Measurements from ENCODE around the gene IQGAP2.

Gene IQGAP2

DNA sequence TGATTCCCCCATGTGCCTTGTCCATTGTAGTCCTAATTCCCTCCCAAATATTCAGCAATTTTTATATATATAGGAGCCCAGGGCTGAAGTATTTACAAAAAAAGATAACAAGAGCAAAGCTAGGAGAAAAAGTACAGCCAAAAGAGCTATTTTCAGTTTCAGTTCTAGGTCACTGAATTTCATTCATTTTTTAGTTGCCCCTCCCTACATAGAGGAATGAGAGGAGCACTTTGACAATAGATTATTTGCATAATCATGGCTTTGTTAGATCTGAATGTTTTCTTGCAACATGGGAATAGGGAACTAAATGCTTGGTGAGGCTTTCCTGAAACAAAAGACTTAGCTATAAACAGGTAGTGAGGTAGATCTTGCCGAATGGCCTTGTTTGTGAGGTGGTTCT, 235.4 kb downstream of the IQGAP2 start:
- H3K9me3 Mint-ChIP-seq, result no peaks in the 10 kb centered on the region
- no peaks in the 10 kb centered on the region for H3K27me3 Mint-ChIP-seq
- peaks cover 7% of the 10 kb centered on the region for H3K4me1 Mint-ChIP-seq
- peaks cover 31% of the 10 kb centered on the region for H3K36me3 Mint-ChIP-seq
- H3K27ac Mint-ChIP-seq, result peak overlapping the region; percentile 63
- H3K4me3 Mint-ChIP-seq, result no peak overlapping the region

GRCh38 chr5:76641514-76642120, 238.5 kb downstream of the IQGAP2 start:
- H3K27me3 Mint-ChIP-seq, result no peaks in the 10 kb centered on the region
- H3K9me3 Mint-ChIP-seq, result no peaks in the 10 kb centered on the region
- H3K4me1 Mint-ChIP-seq, result peaks cover 7% of the 10 kb centered on the region
- no peak overlapping the region for H3K4me3 Mint-ChIP-seq
- no peak overlapping the region for H3K27ac Mint-ChIP-seq
- H3K36me3 Mint-ChIP-seq, result peaks cover 32% of the 10 kb centered on the region

DNA sequence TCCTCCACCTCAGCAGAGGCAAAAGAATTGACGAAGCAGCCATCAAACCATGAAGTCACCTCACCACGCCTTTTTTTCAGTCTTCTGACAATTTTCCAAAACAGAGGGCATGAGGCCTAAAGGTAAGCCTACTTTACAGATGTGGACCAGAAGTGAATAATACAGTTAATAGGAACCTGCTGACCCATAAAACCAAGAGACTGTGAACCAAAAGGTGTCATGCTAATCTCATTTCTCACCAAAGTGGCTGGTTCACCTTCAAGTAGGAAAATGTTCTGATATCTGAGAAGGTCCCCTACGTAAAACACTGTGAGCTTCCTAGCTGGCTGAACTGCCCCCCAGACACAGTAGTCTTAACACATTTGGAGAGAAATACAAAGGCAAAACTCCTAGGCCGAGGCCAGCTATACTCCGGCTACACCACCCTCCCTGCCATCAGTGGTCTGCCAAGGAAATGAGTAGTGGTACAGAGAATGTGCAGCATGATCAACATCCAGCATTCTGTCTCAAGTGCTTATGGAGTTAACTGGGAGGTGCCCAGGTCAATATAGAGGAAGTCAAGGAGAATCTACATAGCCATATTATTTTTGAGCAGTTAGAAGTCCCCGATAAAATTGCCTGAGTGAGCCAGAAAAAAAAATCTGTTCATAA, 239.4 kb downstream of the IQGAP2 start:
- Mint-ChIP-seq H3K9me3 (no peaks in the 10 kb centered on the region), H3K27ac (no peak overlapping the region), H3K4me3 (no peak overlapping the region), H3K4me1 (peaks cover 7% of the 10 kb centered on the region), H3K27me3 (no peaks in the 10 kb centered on the region), H3K36me3 (peaks cover 35% of the 10 kb centered on the region)

GRCh38 chr5:76643371-76643770, 240.3 kb downstream of the IQGAP2 start:
- no peaks in the 10 kb centered on the region for H3K27me3 Mint-ChIP-seq
- peaks cover 44% of the 10 kb centered on the region for H3K36me3 Mint-ChIP-seq
- peaks cover 7% of the 10 kb centered on the region for H3K4me1 Mint-ChIP-seq
- no peak overlapping the region for H3K27ac Mint-ChIP-seq
- H3K4me3 Mint-ChIP-seq, result no peak overlapping the region
- peaks cover 3% of the 10 kb centered on the region for H3K9me3 Mint-ChIP-seq

- no peaks in the 10 kb centered on the region for H3K4me1 Mint-ChIP-seq
These were observed 246.1 kb downstream of the IQGAP2 start for GRCh38 chr5:76649140-76649539.

DNA sequence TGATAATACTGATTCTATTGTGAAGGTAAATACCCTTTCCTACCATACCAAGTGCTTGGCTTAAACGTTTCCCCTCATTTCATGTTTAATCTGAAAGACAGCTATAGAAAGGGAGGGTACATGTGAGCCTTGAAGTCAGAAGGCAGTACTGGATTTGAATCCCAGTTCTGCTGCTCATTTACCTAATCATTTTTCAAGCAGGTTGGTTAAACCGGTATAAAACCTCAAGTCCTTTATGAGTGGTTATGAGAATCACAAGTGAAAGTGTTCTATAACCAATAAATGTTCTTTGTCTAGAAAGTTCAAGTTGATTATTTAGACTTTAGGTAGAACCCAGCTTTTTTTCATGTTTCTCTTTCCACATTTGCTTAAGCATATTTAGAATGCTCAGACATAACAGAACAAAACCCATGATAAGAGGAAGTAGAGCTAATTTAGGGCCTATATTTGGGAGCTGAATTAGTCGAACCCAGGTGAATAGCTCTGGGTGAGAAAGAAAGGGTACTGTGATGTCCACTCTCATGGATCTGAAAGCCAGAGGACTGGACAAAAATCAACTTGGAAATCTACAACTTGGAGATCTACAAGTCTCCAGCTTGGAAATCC, 249.8 kb downstream of the IQGAP2 start:
- Mint-ChIP-seq H3K36me3 (peaks cover 29% of the 10 kb centered on the region), H3K4me3 (no peak overlapping the region), H3K4me1 (no peaks in the 10 kb centered on the region), H3K9me3 (peaks cover 12% of the 10 kb centered on the region), H3K27me3 (no peaks in the 10 kb centered on the region), H3K27ac (no peak overlapping the region)

More at GRCh38 chr5:76649140-76649539, 246.1 kb downstream of the IQGAP2 start:
- no peak overlapping the region for H3K4me3 Mint-ChIP-seq
- peaks cover 42% of the 10 kb centered on the region for H3K36me3 Mint-ChIP-seq
- H3K9me3 Mint-ChIP-seq, result peaks cover 12% of the 10 kb centered on the region
- no peak overlapping the region for H3K27ac Mint-ChIP-seq
- no peaks in the 10 kb centered on the region for H3K27me3 Mint-ChIP-seq

GRCh38 chr5:76657091-76657490, 254.0 kb downstream of the IQGAP2 start:
- no peak overlapping the region for H3K27ac Mint-ChIP-seq
- H3K4me3 Mint-ChIP-seq, result no peak overlapping the region
- peaks cover 19% of the 10 kb centered on the region for H3K36me3 Mint-ChIP-seq
- no peaks in the 10 kb centered on the region for H3K27me3 Mint-ChIP-seq
- H3K9me3 Mint-ChIP-seq, result no peaks in the 10 kb centered on the region
- H3K4me1 Mint-ChIP-seq, result no peaks in the 10 kb centered on the region

DNA sequence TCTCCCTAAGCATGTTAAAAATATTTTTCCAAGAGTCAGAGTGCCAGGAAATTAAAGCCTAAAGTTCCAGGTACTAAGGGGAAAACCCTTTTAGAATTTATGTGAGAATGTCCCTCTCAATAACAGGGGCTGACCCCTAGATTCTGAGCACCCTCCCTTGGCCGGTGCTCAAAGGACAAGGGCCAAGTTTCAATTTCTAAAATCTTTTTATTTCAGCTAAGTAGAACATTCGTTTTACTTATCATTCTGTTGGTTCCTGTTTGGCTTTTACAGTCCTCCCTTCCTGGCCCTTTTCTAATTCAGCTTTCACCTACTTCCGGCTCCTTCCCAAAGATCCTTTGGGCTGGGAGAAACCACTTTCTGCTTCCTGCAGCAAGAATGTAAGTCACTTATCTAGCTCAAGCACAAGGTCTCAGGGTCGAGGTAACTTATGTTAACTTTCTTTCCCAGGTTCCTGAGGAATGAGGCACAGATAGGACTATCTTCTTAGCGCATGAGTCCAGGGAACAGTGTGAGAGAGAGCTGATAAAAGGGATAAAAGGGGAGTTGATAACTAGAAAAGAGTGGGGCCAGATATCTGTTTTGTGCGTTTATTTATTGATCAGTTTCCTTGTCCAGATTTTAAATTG, 254.7 kb downstream of the IQGAP2 start:
- Mint-ChIP-seq H3K27me3 (no peaks in the 10 kb centered on the region), H3K36me3 (peaks cover 22% of the 10 kb centered on the region), H3K4me3 (no peak overlapping the region), H3K27ac (no peak overlapping the region), H3K9me3 (no peaks in the 10 kb centered on the region), H3K4me1 (no peaks in the 10 kb centered on the region)

DNA sequence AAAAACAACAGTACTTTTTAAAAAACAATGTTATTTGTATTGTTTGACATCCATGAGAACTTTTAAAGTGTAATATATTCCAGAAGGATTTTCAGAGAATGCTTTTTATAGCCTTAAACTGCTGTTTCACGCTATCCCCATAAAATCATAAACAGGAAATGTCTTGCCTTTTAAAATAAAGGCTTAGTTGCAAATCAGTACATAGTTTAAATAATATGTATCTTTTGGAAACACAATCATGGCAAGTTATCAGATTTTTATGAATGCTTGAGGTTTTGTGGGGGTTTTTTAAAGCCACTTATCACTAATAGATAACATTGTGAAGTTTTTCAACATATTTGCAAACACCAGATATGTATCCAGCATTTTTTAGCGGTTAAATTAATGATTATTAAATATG, 257.3 kb downstream of the IQGAP2 start:
- Mint-ChIP-seq H3K9me3 (no peaks in the 10 kb centered on the region), H3K27ac (no peak overlapping the region), H3K36me3 (peaks cover 24% of the 10 kb centered on the region), H3K4me3 (no peak overlapping the region), H3K4me1 (no peaks in the 10 kb centered on the region), H3K27me3 (no peaks in the 10 kb centered on the region)

GRCh38 chr5:76662521-76662920, 259.4 kb downstream of the IQGAP2 start:
- H3K36me3 Mint-ChIP-seq, result peaks cover 25% of the 10 kb centered on the region
- no peak overlapping the region for H3K27ac Mint-ChIP-seq
- no peaks in the 10 kb centered on the region for H3K4me1 Mint-ChIP-seq
- no peak overlapping the region for H3K4me3 Mint-ChIP-seq
- H3K27me3 Mint-ChIP-seq, result no peaks in the 10 kb centered on the region
- H3K9me3 Mint-ChIP-seq, result no peaks in the 10 kb centered on the region

DNA sequence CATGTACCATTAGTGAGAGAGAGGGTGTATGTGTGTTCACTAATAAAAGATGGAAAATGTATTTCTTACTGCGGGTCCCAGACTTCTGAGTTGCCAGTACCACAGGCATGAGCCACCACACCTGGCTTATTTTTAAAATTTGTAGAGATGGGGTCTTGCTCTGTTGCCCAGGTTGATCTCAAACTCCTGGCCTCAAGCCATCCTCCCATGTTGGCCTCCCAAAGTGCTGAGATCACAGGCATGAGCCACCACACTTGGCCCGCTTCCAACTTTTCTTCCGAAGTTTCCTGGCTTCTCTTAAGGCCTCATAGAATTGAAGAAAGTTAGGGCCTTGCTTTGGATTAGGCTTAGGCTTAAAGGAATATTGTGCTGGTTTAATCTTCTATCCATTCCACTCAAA, 260.5 kb downstream of the IQGAP2 start:
- no peaks in the 10 kb centered on the region for H3K4me1 Mint-ChIP-seq
- no peak overlapping the region for H3K27ac Mint-ChIP-seq
- H3K27me3 Mint-ChIP-seq, result no peaks in the 10 kb centered on the region
- peaks cover 22% of the 10 kb centered on the region for H3K36me3 Mint-ChIP-seq
- no peak overlapping the region for H3K4me3 Mint-ChIP-seq
- no peaks in the 10 kb centered on the region for H3K9me3 Mint-ChIP-seq

DNA sequence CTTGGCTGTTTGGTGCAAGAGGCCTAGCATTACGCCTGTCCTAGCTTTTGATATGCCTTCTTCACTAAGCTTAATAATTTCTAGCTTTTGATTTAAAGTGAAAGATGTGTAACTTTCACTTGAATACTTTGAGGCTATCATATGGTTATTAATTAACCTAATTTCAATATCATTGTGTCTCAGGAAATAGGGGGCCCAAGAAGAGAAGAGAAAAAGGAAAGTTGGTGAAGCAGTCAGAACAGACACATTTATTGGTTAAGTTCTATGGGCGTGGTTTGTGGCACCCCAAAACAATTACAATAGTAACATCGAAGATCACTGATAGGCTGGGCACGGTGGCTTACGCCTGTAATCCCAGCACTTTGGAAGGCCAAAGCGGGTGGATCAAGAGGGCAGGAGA, 261.0 kb downstream of the IQGAP2 start:
- Mint-ChIP-seq H3K4me3 (no peak overlapping the region), H3K27me3 (no peaks in the 10 kb centered on the region), H3K4me1 (no peaks in the 10 kb centered on the region), H3K9me3 (no peaks in the 10 kb centered on the region), H3K27ac (no peak overlapping the region), H3K36me3 (peaks cover 23% of the 10 kb centered on the region)

- peaks cover 22% of the 10 kb centered on the region for H3K36me3 Mint-ChIP-seq
- H3K9me3 Mint-ChIP-seq, result no peaks in the 10 kb centered on the region
- H3K4me1 Mint-ChIP-seq, result no peaks in the 10 kb centered on the region
- H3K4me3 Mint-ChIP-seq, result no peak overlapping the region
- H3K27ac Mint-ChIP-seq, result no peak overlapping the region
- no peaks in the 10 kb centered on the region for H3K27me3 Mint-ChIP-seq
These were observed 264.4 kb downstream of the IQGAP2 start for GRCh38 chr5:76667495-76667894.

DNA sequence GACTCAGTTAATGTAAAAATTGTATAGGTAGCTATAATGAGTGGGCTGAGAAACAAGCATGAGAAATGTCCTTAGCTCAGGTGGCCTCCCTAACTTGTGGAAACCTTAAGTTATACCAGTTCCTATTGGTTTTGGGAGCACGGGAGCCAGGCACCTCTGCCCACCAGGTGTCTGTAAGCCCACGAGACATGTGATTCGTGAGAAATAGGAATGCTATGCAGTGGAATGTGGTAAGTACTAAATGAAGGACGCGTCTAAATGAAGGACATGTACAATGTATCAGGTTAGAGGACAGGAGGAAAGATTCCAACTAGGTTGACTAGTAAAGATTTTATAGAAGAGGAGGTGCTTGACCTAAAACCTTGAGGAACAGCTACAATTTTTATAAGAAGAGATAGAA, 266.2 kb downstream of the IQGAP2 start:
- no peak overlapping the region for H3K27ac Mint-ChIP-seq
- H3K36me3 Mint-ChIP-seq, result peaks cover 33% of the 10 kb centered on the region
- H3K27me3 Mint-ChIP-seq, result no peaks in the 10 kb centered on the region
- H3K9me3 Mint-ChIP-seq, result no peaks in the 10 kb centered on the region
- no peaks in the 10 kb centered on the region for H3K4me1 Mint-ChIP-seq
- H3K4me3 Mint-ChIP-seq, result no peak overlapping the region

GRCh38 chr5:76670508-76670907, 267.4 kb downstream of the IQGAP2 start:
- Mint-ChIP-seq H3K4me3 (no peak overlapping the region), H3K36me3 (peaks cover 31% of the 10 kb centered on the region), H3K27me3 (no peaks in the 10 kb centered on the region), H3K4me1 (no peaks in the 10 kb centered on the region), H3K9me3 (no peaks in the 10 kb centered on the region), H3K27ac (no peak overlapping the region)

DNA sequence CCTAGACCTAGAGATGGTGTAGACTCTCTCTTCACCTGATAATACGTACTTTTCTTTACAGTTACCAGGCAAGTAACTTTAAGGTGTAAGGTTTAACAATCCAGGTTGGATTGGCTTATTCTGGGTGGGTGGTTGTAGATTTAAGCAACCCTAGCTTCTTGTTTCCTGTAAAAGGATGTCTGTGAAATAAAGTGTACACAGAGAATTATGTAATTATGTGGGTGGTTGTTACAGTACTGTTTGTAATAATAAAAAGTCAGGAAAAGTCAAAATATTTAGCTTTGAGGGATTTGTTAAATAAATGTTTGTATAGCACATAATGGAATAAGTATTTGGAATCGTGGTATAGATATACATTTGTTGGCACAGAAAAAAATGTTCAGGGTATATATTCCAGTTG, 269.2 kb downstream of the IQGAP2 start:
- H3K27me3 Mint-ChIP-seq, result no peaks in the 10 kb centered on the region
- H3K4me3 Mint-ChIP-seq, result no peak overlapping the region
- H3K36me3 Mint-ChIP-seq, result peaks cover 37% of the 10 kb centered on the region

More for the DNA sequence above, 269.2 kb downstream of the IQGAP2 start:
- no peaks in the 10 kb centered on the region for H3K9me3 Mint-ChIP-seq
- no peaks in the 10 kb centered on the region for H3K4me1 Mint-ChIP-seq
- H3K27ac Mint-ChIP-seq, result no peak overlapping the region
